Measurements from ENCODE around the gene FOXK1. TPM values are rescaled to one million over a fixed set of nuclear protein-coding genes. Genes with fewer than 3 reads are reported as not detected.
"Not testable (repeated sequence)": the region's sequence is repeated elsewhere in the genome, so short reads cannot be mapped to it uniquely, and the experiment has no call there.

The FOXK1 gene
- total RNA-seq, 1 donor from 2014 or later: 37.9 TPM

DNA sequence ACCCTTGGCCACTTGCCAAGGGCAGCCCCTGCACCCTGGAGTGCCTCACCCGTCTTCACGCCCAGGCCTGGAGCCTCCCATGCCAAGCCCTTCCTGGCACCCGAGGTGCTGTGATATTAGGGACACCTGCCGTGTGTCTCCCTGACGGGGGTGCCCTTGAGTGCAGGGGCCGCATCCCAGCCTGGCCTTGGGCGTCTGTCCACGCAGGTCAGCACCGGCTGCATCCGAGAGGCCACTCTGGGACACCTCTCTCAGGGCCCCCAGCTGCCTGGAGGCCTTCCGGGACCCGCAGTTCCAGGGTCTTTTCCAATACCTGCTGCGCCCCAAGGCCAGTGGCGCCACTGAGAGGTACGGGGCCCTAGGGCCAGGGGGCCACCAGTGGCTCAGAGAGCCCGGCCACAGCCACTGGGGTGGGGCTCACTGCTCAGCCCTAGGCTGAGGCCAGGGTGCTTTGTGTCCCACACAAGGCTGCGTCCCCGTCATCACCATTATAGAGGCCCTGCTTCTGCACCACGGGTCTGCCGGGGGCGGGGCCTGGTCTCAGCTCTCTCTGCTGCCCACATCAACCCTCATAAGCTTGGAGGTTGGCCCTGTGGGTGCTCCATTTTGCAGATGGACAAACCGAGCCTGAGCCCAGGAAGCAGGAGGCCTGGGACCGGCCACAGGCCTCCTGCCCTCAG lies 106.0 kb downstream of the FOXK1 start:
- intact Hi-C loops (cut with micrococcal nuclease): no loop called here
- H3K27me3 Mint-ChIP-seq (ENCODE audit: insufficient read depth): no peaks in the 10 kb centered on the region
- H3K4me3 Mint-ChIP-seq: no peak overlapping the region
- H3K9me3 Mint-ChIP-seq: no peaks in the 10 kb centered on the region
- no peaks in the 10 kb centered on the region for H3K4me1 Mint-ChIP-seq (ENCODE audit: low read depth)
- no peak for DNase-seq (ENCODE audit: low spot score)
- H3K36me3 Mint-ChIP-seq (ENCODE audit: low read depth): peaks cover 4% of the 10 kb centered on the region
- no peak overlapping the region for H3K27ac Mint-ChIP-seq

DNA sequence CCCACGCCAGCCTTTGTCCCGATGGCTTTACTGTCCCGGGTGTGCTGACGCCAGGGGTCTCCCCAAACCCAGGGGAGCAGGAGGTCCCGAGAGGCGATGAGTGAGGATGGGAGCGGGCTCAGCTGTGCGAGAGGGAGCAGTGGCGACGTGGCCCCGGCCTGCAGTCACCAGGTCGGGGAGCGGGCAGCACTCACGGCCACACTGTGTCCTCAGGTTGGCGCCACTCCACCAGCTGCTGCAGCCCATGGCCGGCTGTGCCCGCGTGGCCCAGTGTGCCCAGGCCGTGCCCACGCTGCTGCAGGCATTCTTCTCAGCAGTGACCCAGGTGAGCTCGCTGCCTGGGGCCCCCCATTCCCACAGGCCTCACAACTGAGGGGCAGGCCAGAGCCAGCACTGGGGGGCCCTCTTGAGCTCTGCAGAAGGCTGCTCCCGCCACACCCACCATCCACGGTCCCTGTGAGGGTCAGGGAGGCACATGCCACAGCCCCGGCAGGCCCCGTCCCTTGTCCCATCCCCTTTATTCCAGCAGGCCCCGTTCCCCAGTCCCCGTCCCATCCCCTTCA lies 106.6 kb downstream of the FOXK1 start:
- Mint-ChIP-seq H3K4me3 (no peak overlapping the region), H3K4me1 (ENCODE audit: low read depth) (no peaks in the 10 kb centered on the region), H3K27ac (no peak overlapping the region), H3K27me3 (ENCODE audit: insufficient read depth) (no peaks in the 10 kb centered on the region), H3K9me3 (no peaks in the 10 kb centered on the region), H3K36me3 (ENCODE audit: low read depth) (peaks cover 4% of the 10 kb centered on the region)
- DNase-seq (ENCODE audit: low spot score): no peak
- intact Hi-C loops (cut with micrococcal nuclease): no loop called here

DNA sequence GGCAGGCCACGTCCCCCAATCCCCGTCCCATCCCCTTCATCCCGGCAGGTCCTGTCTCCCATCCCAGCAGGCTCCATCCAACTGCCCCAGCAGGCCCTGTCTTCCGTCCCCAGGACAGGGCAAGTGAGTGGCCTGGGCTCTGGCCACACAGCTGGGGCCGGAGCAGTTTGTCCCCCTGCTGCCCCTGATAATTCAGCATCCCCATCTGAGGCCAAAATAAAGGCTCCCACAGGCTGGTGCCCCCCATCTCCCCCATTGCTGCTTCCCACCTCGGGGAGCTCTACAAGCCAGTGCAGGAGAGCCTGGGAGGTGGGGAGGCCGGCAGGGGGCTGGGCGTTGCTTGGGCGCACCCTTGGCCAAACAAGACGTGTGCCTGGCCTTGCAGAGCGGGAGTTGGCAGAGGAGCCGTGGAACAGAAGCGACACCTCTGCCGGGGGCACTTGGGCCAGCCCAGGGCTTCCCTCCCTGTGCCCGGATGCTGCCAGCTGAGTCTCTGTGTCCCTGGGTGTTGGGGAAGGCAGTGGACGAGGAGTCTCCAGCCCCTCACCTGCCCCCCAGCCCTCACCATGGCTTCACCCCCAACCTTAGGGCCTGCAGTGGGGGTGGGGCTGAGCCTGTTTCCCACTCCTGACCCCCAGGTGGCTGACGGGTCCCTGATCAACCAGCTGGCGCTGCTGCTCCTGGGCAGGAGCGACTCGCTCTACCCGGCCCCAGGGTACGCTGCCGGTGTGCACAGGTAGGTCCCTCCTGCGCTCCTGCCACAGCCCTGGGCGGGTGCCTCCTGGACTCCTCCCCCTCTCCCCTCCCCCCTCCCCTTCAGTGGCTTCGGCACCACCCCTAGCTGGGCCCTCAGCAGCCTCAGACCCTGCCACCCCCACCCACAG lies 107.3 kb downstream of the FOXK1 start:
- intact Hi-C loops (cut with micrococcal nuclease): loop anchor here (10.0 kb wide), 1 partner anchor 405 kb away; the partner anchor contains the start of gene WIPI2
- Mint-ChIP-seq H3K9me3 (no peaks in the 10 kb centered on the region), H3K27ac (no peak overlapping the region), H3K36me3 (ENCODE audit: low read depth) (peaks cover 8% of the 10 kb centered on the region), H3K4me1 (ENCODE audit: low read depth) (no peaks in the 10 kb centered on the region), H3K27me3 (ENCODE audit: insufficient read depth) (no peaks in the 10 kb centered on the region), H3K4me3 (no peak overlapping the region)
- no peak for DNase-seq (ENCODE audit: low spot score)

DNA sequence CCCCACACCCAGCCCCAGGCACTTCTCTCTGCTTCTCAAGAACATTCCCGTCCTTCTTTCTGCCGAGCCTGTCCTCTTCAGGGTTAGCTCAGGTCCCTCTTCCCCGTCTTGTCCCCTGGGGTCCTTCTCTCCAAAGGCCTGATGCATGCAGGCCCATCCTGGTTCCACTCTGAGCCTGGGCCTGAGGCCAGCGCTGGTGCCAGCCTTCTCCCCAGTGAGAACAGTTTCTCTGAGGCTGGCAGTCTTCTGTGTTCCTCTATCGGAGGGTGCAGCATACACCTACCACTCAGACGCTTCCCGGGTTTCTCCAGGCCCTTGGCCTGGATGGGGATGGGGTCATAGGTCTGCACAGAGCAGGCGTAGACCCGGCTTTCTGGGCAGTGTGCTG lies 108.0 kb downstream of the FOXK1 start:
- Mint-ChIP-seq H3K27me3 (ENCODE audit: insufficient read depth) (no peaks in the 10 kb centered on the region), H3K4me1 (ENCODE audit: low read depth) (no peaks in the 10 kb centered on the region), H3K27ac (no peak overlapping the region), H3K36me3 (ENCODE audit: low read depth) (peaks cover 11% of the 10 kb centered on the region), H3K4me3 (no peak overlapping the region), H3K9me3 (no peaks in the 10 kb centered on the region)
- no peak for DNase-seq (ENCODE audit: low spot score)
- intact Hi-C loops (cut with micrococcal nuclease): loop anchor here (10.0 kb wide), 1 partner anchor 405 kb away; the partner anchor contains the start of gene WIPI2

DNA sequence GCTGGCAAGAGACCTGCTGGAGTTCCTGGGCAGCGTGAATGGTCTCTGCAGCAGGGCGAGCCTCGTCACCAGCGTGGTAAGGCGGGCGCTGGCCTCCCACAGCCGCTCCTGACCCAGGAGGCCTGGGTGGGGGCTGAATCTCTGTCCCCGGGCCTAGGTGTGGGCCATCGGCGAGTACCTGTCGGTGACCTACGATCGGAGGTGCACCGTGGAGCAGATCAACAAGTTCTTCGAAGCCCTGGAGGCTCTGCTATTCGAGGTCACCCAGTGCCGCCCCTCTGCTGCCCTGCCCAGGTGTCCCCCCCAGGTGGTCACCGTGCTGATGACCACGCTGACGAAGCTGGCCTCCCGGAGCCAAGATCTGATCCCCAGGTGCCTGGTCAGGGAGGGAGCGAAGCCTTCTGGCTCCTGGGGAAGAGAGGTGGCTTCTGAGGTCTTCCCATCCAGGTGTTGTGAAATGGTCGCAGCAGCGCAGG lies 108.5 kb downstream of the FOXK1 start:
- no peaks in the 10 kb centered on the region for H3K4me1 Mint-ChIP-seq (ENCODE audit: low read depth)
- no peak overlapping the region for H3K27ac Mint-ChIP-seq
- H3K27me3 Mint-ChIP-seq (ENCODE audit: insufficient read depth): no peaks in the 10 kb centered on the region
- no peak for DNase-seq (ENCODE audit: low spot score)
- H3K9me3 Mint-ChIP-seq: no peaks in the 10 kb centered on the region
- intact Hi-C loops (cut with micrococcal nuclease): loop anchor here (10.0 kb wide), 1 partner anchor 404 kb away; the partner anchor contains the start of gene WIPI2
- peaks cover 11% of the 10 kb centered on the region for H3K36me3 Mint-ChIP-seq (ENCODE audit: low read depth)
- H3K4me3 Mint-ChIP-seq: no peak overlapping the region

DNA sequence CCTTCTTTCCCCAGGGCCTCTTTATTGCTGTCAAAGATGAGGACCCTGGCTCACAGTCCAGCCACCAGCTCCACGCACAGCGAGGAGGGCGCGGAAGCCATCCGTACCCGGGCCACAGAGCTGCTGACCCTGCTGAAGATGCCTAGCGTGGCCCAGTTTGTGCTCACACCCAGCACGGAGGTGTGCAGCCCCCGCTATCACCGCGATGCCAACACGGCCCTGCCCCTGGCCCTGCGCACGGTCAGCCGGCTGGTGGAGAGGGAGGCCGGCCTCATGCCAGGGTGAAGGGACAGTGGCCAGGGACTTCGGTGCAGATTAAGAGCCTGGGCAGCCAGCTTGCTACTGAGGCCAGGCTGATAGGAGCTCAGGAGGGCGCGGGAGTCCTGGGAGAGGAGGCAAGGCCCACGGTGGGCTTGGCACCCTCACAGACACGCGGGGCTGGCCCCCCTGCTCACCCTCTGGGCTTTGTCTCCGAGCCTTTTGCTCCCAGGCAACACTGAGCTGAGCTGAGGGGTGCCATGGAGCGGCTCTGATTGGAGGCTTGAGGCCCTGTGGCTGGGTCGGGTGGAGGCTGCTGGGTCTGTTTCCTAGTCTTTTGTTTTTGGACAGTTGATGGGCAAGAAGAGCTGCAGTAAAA lies 109.1 kb downstream of the FOXK1 start:
- DNase-seq (ENCODE audit: low spot score): no peak
- Mint-ChIP-seq H3K27me3 (ENCODE audit: insufficient read depth) (no peaks in the 10 kb centered on the region), H3K27ac (no peak overlapping the region), H3K9me3 (no peaks in the 10 kb centered on the region), H3K4me1 (ENCODE audit: low read depth) (no peaks in the 10 kb centered on the region), H3K4me3 (no peak overlapping the region), H3K36me3 (ENCODE audit: low read depth) (peaks cover 12% of the 10 kb centered on the region)
- intact Hi-C loops (cut with micrococcal nuclease): loop anchor here (10.0 kb wide), 1 partner anchor 404 kb away; the partner anchor contains the start of gene WIPI2

DNA sequence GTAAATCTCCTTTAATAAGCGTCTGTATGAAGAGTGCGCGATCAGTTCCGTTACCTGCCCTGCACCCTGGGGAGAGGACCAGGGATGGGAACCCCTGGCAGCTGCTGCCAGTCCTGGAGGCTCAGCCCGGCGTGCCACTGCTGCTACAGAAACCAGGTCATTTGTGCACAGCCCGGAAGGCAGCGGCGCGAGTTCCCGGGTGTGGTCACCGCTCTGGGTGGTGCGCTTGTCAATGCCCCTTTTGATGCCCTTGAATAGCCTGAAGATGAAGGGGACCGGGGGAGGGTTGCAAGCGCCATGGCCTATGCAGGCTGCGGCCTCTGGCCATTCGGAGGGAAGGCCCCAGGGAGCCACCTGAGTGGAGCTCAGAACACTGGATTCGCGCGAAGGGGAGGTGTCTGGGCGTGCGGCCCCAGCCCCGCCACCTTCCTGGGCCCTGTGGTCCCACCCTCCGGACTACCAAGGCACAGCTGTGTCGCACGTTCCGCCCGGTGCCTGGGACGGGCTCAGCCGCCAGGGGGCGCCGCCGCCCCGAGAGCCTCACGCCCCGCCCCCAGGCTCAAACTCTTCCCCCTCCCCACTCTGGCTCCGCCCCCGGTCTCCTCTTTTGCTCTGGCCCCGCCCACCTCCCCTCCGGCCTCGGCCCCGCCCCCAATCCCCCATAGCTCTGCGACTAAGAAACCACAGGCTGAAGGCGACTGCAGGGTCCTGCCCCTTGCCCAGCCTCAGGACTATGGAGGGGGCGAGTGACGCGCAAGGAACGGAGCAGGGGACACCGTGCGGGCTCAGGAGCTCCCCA lies 109.8 kb downstream of the FOXK1 start:
- peak; percentile 70 for DNase-seq (ENCODE audit: low spot score)
- Mint-ChIP-seq H3K27ac (no peak overlapping the region), H3K27me3 (ENCODE audit: insufficient read depth) (no peaks in the 10 kb centered on the region), H3K36me3 (ENCODE audit: low read depth) (peaks cover 12% of the 10 kb centered on the region), H3K9me3 (no peaks in the 10 kb centered on the region), H3K4me1 (ENCODE audit: low read depth) (no peaks in the 10 kb centered on the region), H3K4me3 (no peak overlapping the region)
- intact Hi-C loops (cut with micrococcal nuclease): loop anchor here (1.0 to 10.0 kb wide), 4 partner anchors 17 to 403 kb away; partner anchors contain the start of genes AP5Z1, RADIL and WIPI2

DNA sequence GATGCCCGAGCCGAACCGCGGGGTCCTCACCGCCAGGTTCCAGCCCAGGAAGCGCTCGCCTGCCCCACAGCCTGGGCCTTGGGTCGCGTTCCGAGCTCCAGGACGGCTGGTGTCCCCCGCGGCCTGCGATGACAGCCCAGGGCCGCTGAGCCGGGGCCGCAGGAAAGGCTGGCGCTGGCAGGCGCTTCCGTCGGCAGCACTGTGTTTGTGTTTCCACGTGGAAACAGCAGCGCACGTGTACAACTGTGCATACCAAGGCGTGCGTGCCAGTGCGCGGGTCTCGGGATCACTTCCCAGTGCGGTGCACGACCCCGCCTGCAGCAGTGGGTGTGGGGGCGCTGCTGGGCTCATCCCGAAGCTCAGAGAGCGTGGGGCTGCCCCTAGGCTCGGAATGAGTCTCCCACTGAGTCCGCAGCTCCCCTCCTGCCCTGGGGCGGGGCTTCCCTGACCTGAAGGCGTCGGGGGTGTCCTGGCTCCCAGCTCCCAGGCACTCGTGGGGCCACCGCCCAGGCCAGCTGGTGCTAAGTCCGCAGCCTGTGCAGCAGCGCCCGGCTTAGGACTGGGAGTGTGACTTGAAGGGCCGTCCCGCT lies 110.5 kb downstream of the FOXK1 start:
- Mint-ChIP-seq H3K4me1 (ENCODE audit: low read depth) (no peaks in the 10 kb centered on the region), H3K27ac (no peak overlapping the region), H3K4me3 (no peak overlapping the region), H3K9me3 (no peaks in the 10 kb centered on the region), H3K27me3 (ENCODE audit: insufficient read depth) (no peaks in the 10 kb centered on the region), H3K36me3 (ENCODE audit: low read depth) (peaks cover 12% of the 10 kb centered on the region)
- intact Hi-C loops (cut with micrococcal nuclease): loop anchor here (1.0 to 10.0 kb wide), 4 partner anchors 17 to 402 kb away; partner anchors contain the start of genes AP5Z1, RADIL and WIPI2
- DNase-seq (ENCODE audit: low spot score): no peak

DNA sequence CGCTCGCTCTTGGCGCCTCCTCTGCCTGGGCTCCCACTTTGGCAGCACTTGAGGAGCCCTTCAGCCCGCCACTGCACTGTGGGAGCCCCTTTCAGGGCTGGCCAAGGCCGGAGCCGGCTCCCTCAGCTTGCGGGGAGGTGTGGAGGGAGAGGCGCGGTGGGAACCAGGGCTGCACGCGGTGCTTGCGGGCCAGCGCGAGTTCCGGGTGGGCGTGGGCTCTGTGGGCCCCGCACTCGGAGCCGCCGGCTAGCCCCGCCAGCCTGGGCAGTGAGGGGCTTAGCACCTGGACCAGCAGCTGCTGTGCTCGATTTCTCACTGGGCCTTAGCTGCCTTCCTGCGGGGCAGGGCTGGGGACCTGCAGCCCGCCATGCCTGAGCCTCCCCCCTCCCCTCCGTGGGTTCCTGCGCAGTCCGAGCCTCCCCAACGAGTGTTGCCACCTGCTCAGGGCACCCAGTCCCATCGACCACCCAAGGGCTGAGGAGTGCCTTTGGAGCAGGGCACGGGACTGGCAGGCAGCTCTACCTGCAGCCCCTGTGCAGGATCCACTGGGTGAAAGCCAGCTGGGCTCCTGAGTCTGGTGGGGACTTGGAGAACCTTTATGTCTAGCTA lies 111.4 kb downstream of the FOXK1 start:
- H3K36me3 Mint-ChIP-seq (ENCODE audit: low read depth): peaks cover 12% of the 10 kb centered on the region
- not testable (repeated sequence) for H3K4me1 Mint-ChIP-seq (ENCODE audit: low read depth); H3K27me3 Mint-ChIP-seq (ENCODE audit: insufficient read depth); H3K9me3 Mint-ChIP-seq; H3K27ac Mint-ChIP-seq; H3K4me3 Mint-ChIP-seq; DNase-seq (ENCODE audit: low spot score)
- intact Hi-C loops (cut with micrococcal nuclease): loop anchor here (10.0 kb wide), 1 partner anchor 401 kb away; the partner anchor contains the start of gene WIPI2

DNA sequence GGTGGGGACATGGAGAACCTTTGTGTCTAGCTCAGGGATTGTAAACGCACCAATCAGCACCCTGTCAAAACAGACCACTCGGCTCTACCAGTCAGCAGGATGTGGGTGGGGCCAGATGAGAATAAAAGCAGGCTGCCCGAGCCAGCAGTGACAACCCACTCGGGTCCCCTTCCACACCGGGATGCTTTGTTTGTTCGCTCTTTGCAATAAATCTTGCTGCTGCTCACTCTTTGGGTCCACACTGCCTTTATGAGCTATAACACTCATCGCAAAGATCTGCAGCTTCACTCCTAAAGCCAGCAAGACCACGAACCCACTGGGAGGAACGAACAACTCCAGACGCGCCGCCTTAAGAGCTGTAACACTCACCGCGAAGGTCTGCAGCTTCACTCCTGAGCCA lies 112.1 kb downstream of the FOXK1 start:
- not testable (repeated sequence) for H3K9me3 Mint-ChIP-seq

DNA sequence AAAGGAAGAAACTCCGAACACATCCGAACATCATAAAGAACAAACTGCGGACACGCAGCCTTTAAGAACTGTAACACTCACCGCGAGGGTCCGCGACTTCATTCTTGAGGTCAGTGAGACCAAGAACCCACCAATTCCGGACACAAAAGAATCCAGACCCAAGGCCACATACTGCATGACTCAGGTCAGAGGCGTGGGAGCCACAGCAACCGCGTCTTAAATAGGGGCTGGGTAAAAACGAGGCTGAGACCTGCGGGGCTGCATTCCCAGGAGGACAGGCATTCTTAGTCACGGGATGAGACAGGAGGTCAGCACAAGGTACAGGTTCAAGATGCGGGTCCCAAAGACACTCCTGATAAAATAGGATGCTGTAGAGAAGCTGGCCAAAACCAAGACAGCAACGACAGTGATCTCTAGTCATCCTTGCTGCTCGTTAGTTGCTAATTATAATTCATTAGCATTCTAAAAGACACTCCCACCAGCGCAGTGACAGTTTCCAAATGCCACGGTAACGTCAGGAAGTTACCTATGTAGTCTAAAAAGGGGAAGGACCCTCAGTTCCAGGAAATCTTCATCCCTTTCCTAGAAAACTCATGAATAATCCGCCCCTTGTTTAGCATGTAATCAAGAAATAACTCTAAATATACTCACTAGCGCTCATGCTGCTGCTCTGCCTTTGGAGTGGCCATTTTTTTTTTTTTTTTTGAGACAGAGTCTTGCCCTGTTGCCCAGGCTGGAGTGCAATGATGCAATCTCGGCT lies 112.7 kb downstream of the FOXK1 start:
- Mint-ChIP-seq H3K4me1 (ENCODE audit: low read depth) (no peaks in the 10 kb centered on the region), H3K9me3 (no peaks in the 10 kb centered on the region), H3K36me3 (ENCODE audit: low read depth) (peaks cover 12% of the 10 kb centered on the region), H3K4me3 (no peak overlapping the region), H3K27ac (no peak overlapping the region), H3K27me3 (ENCODE audit: insufficient read depth) (no peaks in the 10 kb centered on the region)
- DNase-seq (ENCODE audit: low spot score): no peak
- intact Hi-C loops (cut with micrococcal nuclease): loop anchor here (10.0 kb wide), 1 partner anchor 400 kb away; the partner anchor contains the start of gene WIPI2

More for the DNA sequence above, 112.1 kb downstream of the FOXK1 start:
- not testable (repeated sequence) for H3K4me3 Mint-ChIP-seq; H3K27ac Mint-ChIP-seq; H3K4me1 Mint-ChIP-seq (ENCODE audit: low read depth); DNase-seq (ENCODE audit: low spot score); H3K27me3 Mint-ChIP-seq (ENCODE audit: insufficient read depth)
- H3K36me3 Mint-ChIP-seq (ENCODE audit: low read depth): peaks cover 12% of the 10 kb centered on the region
- intact Hi-C loops (cut with micrococcal nuclease): loop anchor here (10.0 kb wide), 1 partner anchor 401 kb away; the partner anchor contains the start of gene WIPI2
